ENCODE measurements around the gene DDX4.
"Not testable (repeated sequence)": the region's sequence is repeated elsewhere in the genome, so short reads cannot be mapped to it uniquely, and the experiment has no call there.

Gene DDX4

GRCh38 chr5:55737793-55738192, at the start of gene DDX4:
DDX4 (plus strand) TSS chr5:55738061; CDS start chr5:55738964, 903 bp downstream.
- no peak for DNase-seq

GRCh38 chr5:55691265-55692105, 46.4 kb upstream of the DDX4 start:
- DNase-seq, result no peak

- no peak for DNase-seq
Observed at GRCh38 chr5:55692106-55692417, 45.8 kb upstream of the DDX4 start.

- no peak for DNase-seq
Observed at GRCh38 chr5:55692509-55692908, 45.4 kb upstream of the DDX4 start.

- DNase-seq, result no peak
Observed at GRCh38 chr5:55694152-55694830, 43.6 kb upstream of the DDX4 start.

GRCh38 chr5:55696704-55697103, 41.2 kb upstream of the DDX4 start:
- not testable (repeated sequence) for DNase-seq

GRCh38 chr5:55699041-55699688, 38.7 kb upstream of the DDX4 start:
- DNase-seq, result no peak

GRCh38 chr5:55700745-55701144, 37.1 kb upstream of the DDX4 start:
- no peak for DNase-seq

GRCh38 chr5:55701462-55702103, 36.3 kb upstream of the DDX4 start:
- DNase-seq, result no peak

GRCh38 chr5:55702598-55703345, 35.1 kb upstream of the DDX4 start:
- no peak for DNase-seq

- DNase-seq, result no peak
Observed at GRCh38 chr5:55706230-55706629, 31.6 kb upstream of the DDX4 start.

GRCh38 chr5:55708732-55709131, 29.1 kb upstream of the DDX4 start:
- DNase-seq, result no peak

GRCh38 chr5:55711507-55712022, 26.3 kb upstream of the DDX4 start:
- DNase-seq, result no peak

- DNase-seq, result peak; percentile 93
Observed at GRCh38 chr5:55712023-55712859, 25.6 kb upstream of the DDX4 start, which contains the start of gene SLC38A9. SLC38A9 (minus strand) TSS chr5:55712324; CDS start chr5:55697958, 14,366 bp downstream.

GRCh38 chr5:55713871-55714270, 24.0 kb upstream of the DDX4 start:
- no peak for DNase-seq

GRCh38 chr5:55714339-55714738, 23.5 kb upstream of the DDX4 start:
- no peak for DNase-seq

- DNase-seq, result no peak
Observed at GRCh38 chr5:55714749-55715148, 23.1 kb upstream of the DDX4 start.

- no peak for DNase-seq
Observed at GRCh38 chr5:55715519-55716078, 22.3 kb upstream of the DDX4 start.

- DNase-seq, result not testable (repeated sequence)
Observed at GRCh38 chr5:55719026-55719425, 18.8 kb upstream of the DDX4 start.

- DNase-seq, result no peak
Observed at GRCh38 chr5:55720188-55720703, 17.6 kb upstream of the DDX4 start.

GRCh38 chr5:55724281-55724680, 13.6 kb upstream of the DDX4 start:
- DNase-seq, result no peak

Measured in stimulated activated naive CD4-positive, alpha-beta T cell treated with Interleukin-2 at 50 U/mL for 16 hours (primary cell).